ENCODE measurements around the gene PPP1R14D. TPM values are rescaled to one million over a fixed set of nuclear protein-coding genes. Genes with fewer than 3 reads are reported as not detected.

The PPP1R14D gene
- polyA plus RNA-seq, 3 donors = not detected

Small RNA genes lying within 50 kb of the gene (small RNA-seq; reads per million reads assigned to genes)
- gene AC025166.1 (ENCODE audit: insufficient read length, low read depth) = not detected

Other genes with a start within 250 kb of the PPP1R14D start
- gene KNL1, start 234.5 kb downstream of the PPP1R14D start, polyA plus RNA-seq = under 1 TPM; 0.13 to 0.38 (median 0.16) TPM
- gene RAD51, start 133.5 kb downstream of the PPP1R14D start, polyA plus RNA-seq = under 1 TPM in 2 of 3 donors, not detected in 1; 0.28 to 0.61 TPM
- 10 to 100 TPM in 2 of 3 donors, 1 to 10 TPM in 1; 9.8 to 13.5 (median 13.2) TPM for gene RMDN3, start 73.5 kb downstream of the PPP1R14D start, polyA plus RNA-seq
- 10 to 100 TPM; 19.1 to 46.7 (median 45.9) TPM for gene GCHFR, start 64.6 kb downstream of the PPP1R14D start, polyA plus RNA-seq
- under 1 TPM in 2 of 3 donors, not detected in 1; 0.23 to 0.25 TPM for gene C15orf62, start 58.7 kb downstream of the PPP1R14D start, polyA plus RNA-seq
- 10 to 100 TPM in 2 of 3 donors, 1 to 10 TPM in 1; 8.2 to 62.9 (median 10.3) TPM for gene ZFYVE19, start 21.6 kb downstream of the PPP1R14D start, polyA plus RNA-seq
- 10 to 100 TPM; 15.7 to 31.6 (median 21.5) TPM for gene DNAJC17, start 21.2 kb downstream of the PPP1R14D start, polyA plus RNA-seq
- 10 to 100 TPM; 17.1 to 46.5 (median 21.5) TPM for gene SPINT1, start 15.3 kb upstream of the PPP1R14D start, polyA plus RNA-seq
- gene RHOV, start 45.5 kb upstream of the PPP1R14D start, polyA plus RNA-seq = under 1 TPM in 1 of 3 donors, not detected in 2; 0.08 TPM
- gene VPS18, start 65.7 kb upstream of the PPP1R14D start, polyA plus RNA-seq = 10 to 100 TPM; 12.1 to 22.8 (median 21.8) TPM
- under 1 TPM in 1 of 3 donors, not detected in 2; 0.07 TPM for gene DLL4, start 100.6 kb upstream of the PPP1R14D start, polyA plus RNA-seq
- gene CHAC1, start 124.8 kb upstream of the PPP1R14D start, polyA plus RNA-seq = under 1 TPM in 1 of 3 donors, not detected in 2; 0.15 TPM